Activated B cell treated with CpG ODN at 0.5 μM for 24 hours (primary cell): ENCODE measurements around the gene CDC42. TPM values are rescaled to one million over a fixed set of nuclear protein-coding genes. Genes with fewer than 3 reads are reported as not detected.

Source experiments
- ATAC-seq: fragments of 200-7000 bp; cut with Tn5 transposase; one replicate; pipeline ENCODE4 v1.10.0; 2021; ENCODE audit warnings: low read depth, mild to moderate bottlenecking, moderate library complexity
- CTCF ChIA-PET: fragments of 350-600 bp; sonication (Branson Sonifier 250); formaldehyde crosslinking; loops from one replicate; lab custom pipeline; 2021; ENCODE audit warnings: antibody characterized with exemption; lab: Charles Lee
- POLR2A ChIA-PET: fragments of 350-600 bp; sonication (Branson Sonifier 250); formaldehyde crosslinking; loops from one replicate; lab custom pipeline; 2021; ENCODE audit warnings: antibody characterized with exemption; lab: Charles Lee
- DNase-seq: peaks from one replicate; pipeline ENCODE4 v3.0.0; 2022
- H3K27ac Mint-ChIP-seq: one replicate; pipeline ENCODE4 v1.8.0; 2020; ENCODE audit warnings: mixed read lengths
- H3K27me3 Mint-ChIP-seq: one replicate; pipeline ENCODE4 v1.8.0; 2021; ENCODE audit warnings: mixed read lengths
- H3K36me3 Mint-ChIP-seq: one replicate; pipeline ENCODE4 v1.8.0; 2021; ENCODE audit warnings: low read depth, mixed read lengths
- H3K4me1 Mint-ChIP-seq: one replicate; pipeline ENCODE4 v1.8.0; 2021; ENCODE audit warnings: mixed read lengths
- H3K4me3 Mint-ChIP-seq: one replicate; pipeline ENCODE4 v1.8.0; 2020; ENCODE audit warnings: mild to moderate bottlenecking, mixed read lengths
- H3K9me3 Mint-ChIP-seq: one replicate; pipeline ENCODE4 v1.8.0; 2020; ENCODE audit warnings: mixed read lengths
- intact Hi-C: fragments of 100-400 bp; cut with micrococcal nuclease; formaldehyde crosslinking; loops from one replicate; pipeline ENCODE4 v1.15.1; 2024
- total RNA-seq: library from RNA; stranded (reverse); gene quantifications from 2 replicates; pipeline ENCODE4 v1.2.3, GENCODE V29; 2022
- TF ChIP-seq, protein P1 (sequence below): fragments of 200-600 bp; IDR thresholded peaks from one replicate; pipeline ENCODE4 v1.8.0; 2022; ENCODE audit warnings: antibody characterized with exemption, mild to moderate bottlenecking

Gene CDC42
- total RNA-seq, 1 donor from 2014 or later, result 310 TPM

DNA sequence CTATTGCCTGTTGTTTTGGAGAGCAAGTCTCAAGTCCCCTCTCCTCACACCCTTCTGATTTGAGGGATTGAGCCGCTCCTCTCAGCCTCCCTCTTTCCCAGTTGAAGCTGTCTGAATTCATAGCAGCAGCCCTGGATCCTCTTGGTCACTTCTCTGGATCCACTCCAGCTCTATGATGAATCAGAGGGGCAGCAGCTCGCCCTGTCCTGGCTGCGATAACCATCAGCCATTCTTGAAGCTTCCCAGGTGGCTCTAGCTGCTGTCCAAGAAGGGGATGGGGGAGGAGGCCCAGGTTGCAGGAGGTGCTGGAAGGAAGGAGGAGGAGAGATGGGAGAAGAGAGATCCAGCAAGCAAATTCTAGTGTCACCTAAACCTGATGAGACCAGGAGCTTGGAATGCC, 59.1 kb downstream of the CDC42 start:
- Mint-ChIP-seq H3K36me3 (peaks cover 68% of the 10 kb centered on the region), H3K27ac (peak overlapping the region; percentile 35), H3K27me3 (no peaks in the 10 kb centered on the region), H3K9me3 (no peaks in the 10 kb centered on the region), H3K4me1 (peaks cover 38% of the 10 kb centered on the region), H3K4me3 (no peak overlapping the region)
- TF ChIP-seq, protein P1, sequence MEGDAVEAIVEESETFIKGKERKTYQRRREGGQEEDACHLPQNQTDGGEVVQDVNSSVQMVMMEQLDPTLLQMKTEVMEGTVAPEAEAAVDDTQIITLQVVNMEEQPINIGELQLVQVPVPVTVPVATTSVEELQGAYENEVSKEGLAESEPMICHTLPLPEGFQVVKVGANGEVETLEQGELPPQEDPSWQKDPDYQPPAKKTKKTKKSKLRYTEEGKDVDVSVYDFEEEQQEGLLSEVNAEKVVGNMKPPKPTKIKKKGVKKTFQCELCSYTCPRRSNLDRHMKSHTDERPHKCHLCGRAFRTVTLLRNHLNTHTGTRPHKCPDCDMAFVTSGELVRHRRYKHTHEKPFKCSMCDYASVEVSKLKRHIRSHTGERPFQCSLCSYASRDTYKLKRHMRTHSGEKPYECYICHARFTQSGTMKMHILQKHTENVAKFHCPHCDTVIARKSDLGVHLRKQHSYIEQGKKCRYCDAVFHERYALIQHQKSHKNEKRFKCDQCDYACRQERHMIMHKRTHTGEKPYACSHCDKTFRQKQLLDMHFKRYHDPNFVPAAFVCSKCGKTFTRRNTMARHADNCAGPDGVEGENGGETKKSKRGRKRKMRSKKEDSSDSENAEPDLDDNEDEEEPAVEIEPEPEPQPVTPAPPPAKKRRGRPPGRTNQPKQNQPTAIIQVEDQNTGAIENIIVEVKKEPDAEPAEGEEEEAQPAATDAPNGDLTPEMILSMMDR, result no peak
- DNase-seq (no peak), ATAC-seq (no peak)
- intact Hi-C loops, result no loop called here
- ChIA-PET POLR2A (no interaction called here), CTCF (interaction anchor here (1.4 kb wide), 1 partner anchor 12 kb away, joined by 3 read pairs; no protein-coding TSS in a partner anchor)

DNA sequence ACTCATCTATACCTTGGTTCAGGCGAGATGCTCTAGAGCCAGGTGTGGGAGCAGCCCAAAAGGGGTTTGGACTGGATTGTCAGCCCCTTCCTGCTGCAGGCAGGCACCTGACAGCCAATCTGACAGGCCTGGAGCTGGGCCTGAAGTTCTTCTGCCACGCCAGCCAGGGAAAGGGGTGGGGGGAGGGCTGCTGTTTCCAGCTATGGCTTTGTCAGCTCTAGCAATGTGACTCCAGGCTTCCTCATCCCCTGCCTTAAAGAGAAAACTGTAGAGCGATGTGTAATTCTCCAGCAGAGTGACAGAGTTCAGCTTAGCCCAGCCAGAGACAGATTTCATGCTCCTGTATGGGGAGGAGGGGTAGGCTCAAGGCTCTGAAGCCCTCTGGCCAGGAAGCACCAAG, 60.0 kb downstream of the CDC42 start:
- Mint-ChIP-seq H3K27me3 (no peaks in the 10 kb centered on the region), H3K4me3 (no peak overlapping the region), H3K9me3 (no peaks in the 10 kb centered on the region), H3K36me3 (peaks cover 65% of the 10 kb centered on the region), H3K27ac (no peak overlapping the region), H3K4me1 (peaks cover 45% of the 10 kb centered on the region)
- ChIA-PET CTCF (no interaction called here), POLR2A (no interaction called here)
- no peak for ATAC-seq
- intact Hi-C loops, result no loop called here
- TF ChIP-seq, protein P1, result no peak
- DNase-seq, result no peak

DNA sequence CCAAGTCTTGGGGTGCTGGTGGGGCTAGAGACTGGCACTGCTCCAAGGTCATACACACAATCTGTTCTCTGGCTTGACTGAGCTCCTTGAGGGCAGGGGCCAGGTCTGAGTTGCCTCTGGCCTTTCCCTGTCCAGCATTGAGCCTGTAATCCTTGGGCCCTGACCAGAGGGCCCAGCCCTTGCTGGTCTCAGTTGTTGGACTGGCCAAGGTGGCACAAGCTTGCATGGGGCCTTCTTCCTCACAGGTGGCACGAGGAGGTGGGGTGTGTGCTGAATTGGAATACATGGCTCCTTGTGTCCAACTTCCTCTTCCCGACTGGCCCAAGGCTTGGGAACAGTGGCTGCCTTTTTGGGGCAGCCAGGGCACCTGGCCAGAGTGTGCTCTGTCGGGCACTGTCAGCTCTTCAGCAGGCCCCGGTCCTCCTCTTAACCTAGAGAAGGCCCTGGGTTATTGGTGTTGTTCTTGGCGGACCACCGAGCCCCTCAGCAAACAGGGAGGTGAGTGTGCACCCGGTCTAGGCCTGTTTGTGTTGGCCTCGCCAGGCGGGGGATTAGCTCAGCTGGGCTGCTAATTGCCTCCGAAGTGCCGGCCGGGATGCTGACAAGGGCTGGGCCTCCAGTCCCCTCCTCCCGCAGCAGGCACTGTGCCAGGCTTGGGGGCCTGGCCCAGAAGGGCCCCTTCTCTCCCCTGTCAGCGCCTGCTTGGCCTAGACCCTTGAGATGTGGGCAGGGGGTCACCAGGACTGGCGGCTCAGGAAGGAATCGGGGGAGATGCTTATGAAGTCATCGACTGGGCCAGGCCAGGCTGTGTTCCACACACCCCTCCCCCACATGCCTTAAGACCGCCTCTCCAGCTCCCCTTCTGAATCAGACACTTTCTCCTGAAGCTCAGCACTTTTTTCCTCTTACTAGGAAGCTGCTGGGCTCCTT, 61.8 kb downstream of the CDC42 start:
- intact Hi-C loops, result no loop called here
- DNase-seq (no peak), ATAC-seq (no peak)
- peak overlapping the region; percentile 79 for H3K27ac Mint-ChIP-seq
- no peaks in the 10 kb centered on the region for H3K27me3 Mint-ChIP-seq
- ChIA-PET CTCF (no interaction called here), POLR2A (interaction anchor here (1.1 kb wide), 1 partner anchor 9 kb away, joined by 3 read pairs; no protein-coding TSS in a partner anchor)
- no peaks in the 10 kb centered on the region for H3K9me3 Mint-ChIP-seq
- no peak overlapping the region for H3K4me3 Mint-ChIP-seq
- peaks cover 58% of the 10 kb centered on the region for H3K4me1 Mint-ChIP-seq
- H3K36me3 Mint-ChIP-seq, result peaks cover 60% of the 10 kb centered on the region
- TF ChIP-seq, protein P1, result no peak

DNA sequence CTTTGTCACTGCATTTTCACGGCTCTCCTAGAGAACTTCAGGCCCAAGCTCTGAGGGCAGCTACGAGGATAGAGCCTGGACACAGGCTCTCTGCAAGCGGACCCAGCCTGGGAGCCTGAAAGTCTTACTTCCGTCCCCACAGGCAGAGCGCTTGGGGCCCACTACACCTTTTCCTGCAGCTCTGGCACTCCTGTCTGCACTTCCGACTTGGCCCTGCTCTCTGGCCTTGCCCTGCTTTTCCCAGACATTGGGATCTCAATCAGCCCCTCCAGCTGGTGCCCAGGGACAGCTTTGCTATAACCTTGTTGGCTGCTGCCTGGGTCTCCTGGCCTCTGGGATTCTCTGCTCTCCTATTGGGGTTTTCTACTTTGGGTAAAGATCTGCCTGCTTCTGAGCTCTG, 62.8 kb downstream of the CDC42 start:
- TF ChIP-seq, protein P1, result no peak
- peak overlapping the region; percentile 79 for H3K27ac Mint-ChIP-seq
- ATAC-seq (no peak), DNase-seq (no peak)
- H3K4me3 Mint-ChIP-seq, result no peak overlapping the region
- no peaks in the 10 kb centered on the region for H3K9me3 Mint-ChIP-seq
- H3K36me3 Mint-ChIP-seq, result peaks cover 68% of the 10 kb centered on the region
- CTCF ChIA-PET, result no interaction called here
- H3K27me3 Mint-ChIP-seq, result no peaks in the 10 kb centered on the region
- H3K4me1 Mint-ChIP-seq, result peaks cover 65% of the 10 kb centered on the region
- intact Hi-C loops, result no loop called here
- POLR2A ChIA-PET, result interaction anchor here (1.1 kb wide), 1 partner anchor 8 kb away, joined by 3 read pairs; no protein-coding TSS in a partner anchor

DNA sequence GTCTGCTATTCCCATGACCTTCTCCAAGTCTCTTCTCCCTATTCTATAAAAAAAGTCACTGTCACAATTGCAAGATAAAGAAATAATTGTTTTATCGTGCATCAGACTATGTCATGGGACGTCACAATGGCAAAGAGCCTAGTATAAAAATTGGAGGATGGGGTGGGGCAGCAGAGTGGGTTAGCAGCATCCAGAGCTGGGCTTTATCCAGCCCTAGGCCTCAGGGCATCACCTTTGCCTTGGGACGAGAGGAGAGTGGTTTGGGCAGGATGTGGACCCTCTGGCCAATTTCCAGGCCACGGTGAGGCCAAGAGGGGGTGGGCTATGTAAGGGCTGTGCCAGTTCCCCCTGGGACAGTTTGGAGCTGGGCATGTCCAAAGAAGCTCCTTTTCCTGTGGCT, 64.7 kb downstream of the CDC42 start:
- H3K27ac Mint-ChIP-seq, result peak overlapping the region; percentile 82
- intact Hi-C loops, result no loop called here
- ChIA-PET POLR2A (interaction anchor here (0.5 kb wide), 1 partner anchor 78 kb away, joined by 10 read pairs; no protein-coding TSS in a partner anchor), CTCF (interaction anchor here (1.2 to 1.6 kb wide), 3 partner anchors 10 to 14 kb away, joined by 3 to 4 read pairs (median 4); no protein-coding TSS in a partner anchor)
- TF ChIP-seq, protein P1, result no peak
- peaks cover 70% of the 10 kb centered on the region for H3K4me1 Mint-ChIP-seq
- H3K27me3 Mint-ChIP-seq, result no peaks in the 10 kb centered on the region
- DNase-seq, result no peak
- ATAC-seq, result no peak
- peaks cover 69% of the 10 kb centered on the region for H3K36me3 Mint-ChIP-seq
- no peaks in the 10 kb centered on the region for H3K9me3 Mint-ChIP-seq
- no peak overlapping the region for H3K4me3 Mint-ChIP-seq
